PFSK-1 (cell line): ENCODE measurements around the gene MRPL47.

Experiments
- FOXP2 ChIP-seq: optimal IDR thresholded peaks from 2 replicates; pipeline ENCODE3; 2011; ENCODE audit warnings: borderline replicate concordance, control low read depth, inconsistent platforms; ENCODE audit not compliant: insufficient read depth; ENCODE audit errors: extremely low read length, extremely low read depth
- POLR2AphosphoS5 ChIP-seq: IDR thresholded peaks from 2 replicates; pipeline ENCODE4 v1.6.1; 2012; ENCODE audit warnings: low read depth, mild to moderate bottlenecking, control low read depth, low read length, moderate library complexity
- REST ChIP-seq, 2 experiments: IDR thresholded peaks; 2 replicates each; pipeline versions ENCODE4 v1.6.1 to v1.8.0; 2011 to 2012; ENCODE audit warnings: low read depth in 2 of 2, low read length in 2 of 2, control low read depth in 1 of 2, inconsistent platforms in 1 of 2, mild to moderate bottlenecking in 1 of 2, moderate library complexity in 1 of 2; ENCODE audit not compliant: insufficient read depth in 1 of 2
- SIN3A ChIP-seq: IDR thresholded peaks from 2 replicates; pipeline ENCODE4 v1.6.1; 2012; ENCODE audit warnings: mild to moderate bottlenecking, low read length, moderate library complexity, borderline replicate concordance; ENCODE audit not compliant: insufficient read depth
- TAF1 ChIP-seq: IDR thresholded peaks from 2 replicates; pipeline ENCODE4 v1.6.1; 2012; ENCODE audit warnings: low read length, control low read depth, borderline replicate concordance; ENCODE audit not compliant: insufficient read depth

Gene MRPL47

DNA sequence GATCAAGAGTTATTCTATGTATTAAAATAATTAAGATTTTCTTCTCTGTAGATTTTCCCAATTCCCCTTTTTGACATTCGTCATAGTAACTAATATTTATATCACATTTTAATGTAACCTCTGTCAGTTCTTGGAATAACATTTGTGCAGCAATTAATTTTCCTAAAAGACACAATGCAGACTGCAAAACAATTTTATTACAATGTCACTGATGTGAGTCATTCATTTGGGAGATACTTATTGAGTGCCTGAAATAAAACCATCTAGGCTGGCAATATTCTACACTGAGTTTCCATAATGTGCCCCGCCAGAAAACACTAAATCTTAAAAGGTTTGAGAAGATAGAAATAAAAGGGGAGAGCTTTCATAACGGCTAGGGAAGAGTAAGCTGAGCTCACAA lies 41.7 kb upstream of the MRPL47 start:
- TF ChIP-seq FOXP2: no peak
- TF ChIP-seq POLR2AphosphoS5: no peak
- no peak for TF ChIP-seq TAF1
- no peak for TF ChIP-seq REST (IDR thresholded peaks at IDR 0.05; ENCODE audit: insufficient read depth in 1 of 2, low read depth in 2 of 2, low read length in 2 of 2)
- no peak for TF ChIP-seq SIN3A

DNA sequence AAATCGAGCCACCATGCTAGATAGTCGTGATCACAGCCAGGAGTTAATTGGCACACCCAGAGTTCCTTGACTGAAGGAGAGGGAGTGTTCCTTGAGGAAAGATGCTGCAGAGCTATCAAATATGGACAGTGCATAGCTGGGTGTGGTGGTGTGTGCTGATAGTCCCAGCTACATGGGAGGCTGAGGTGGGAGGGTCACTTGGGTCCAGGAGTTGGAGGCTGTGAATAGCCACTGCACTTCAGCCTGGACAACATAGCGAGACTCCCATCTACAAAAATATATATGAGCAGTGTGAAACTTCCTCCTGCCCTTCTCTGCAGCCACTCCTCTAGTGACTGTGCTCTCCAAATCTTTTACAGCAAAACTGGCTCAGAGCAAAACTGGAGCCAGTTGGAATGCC lies 38.4 kb upstream of the MRPL47 start:
- TF ChIP-seq SIN3A (no peak), FOXP2 (no peak), TAF1 (no peak), REST (IDR thresholded peaks at IDR 0.05; ENCODE audit: insufficient read depth in 1 of 2, low read depth in 2 of 2, low read length in 2 of 2) (no peak), POLR2AphosphoS5 (no peak)

DNA sequence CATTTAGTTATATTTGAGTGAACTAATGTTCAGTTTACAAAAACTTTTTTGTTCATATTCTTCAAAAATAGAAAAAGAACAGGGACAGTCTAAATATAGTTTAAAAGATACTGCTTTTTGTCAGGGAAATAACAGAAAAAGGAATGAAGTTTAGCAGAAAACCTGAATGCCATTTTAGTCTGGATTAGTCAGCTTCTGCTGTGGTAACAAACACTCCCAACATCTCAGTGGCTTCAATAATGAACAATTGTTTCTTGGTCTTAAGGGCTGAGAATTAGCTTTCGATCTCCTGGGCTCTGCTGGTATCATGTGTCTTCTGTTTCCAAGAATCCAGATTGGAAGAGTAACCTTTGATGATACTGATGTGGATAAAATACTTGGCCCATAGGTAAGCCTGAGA lies 36.0 kb upstream of the MRPL47 start:
- TF ChIP-seq REST (IDR thresholded peaks at IDR 0.05; ENCODE audit: insufficient read depth in 1 of 2, low read depth in 2 of 2, low read length in 2 of 2): no peak
- TF ChIP-seq POLR2AphosphoS5: no peak
- no peak for TF ChIP-seq FOXP2
- no peak for TF ChIP-seq TAF1
- no peak for TF ChIP-seq SIN3A

DNA sequence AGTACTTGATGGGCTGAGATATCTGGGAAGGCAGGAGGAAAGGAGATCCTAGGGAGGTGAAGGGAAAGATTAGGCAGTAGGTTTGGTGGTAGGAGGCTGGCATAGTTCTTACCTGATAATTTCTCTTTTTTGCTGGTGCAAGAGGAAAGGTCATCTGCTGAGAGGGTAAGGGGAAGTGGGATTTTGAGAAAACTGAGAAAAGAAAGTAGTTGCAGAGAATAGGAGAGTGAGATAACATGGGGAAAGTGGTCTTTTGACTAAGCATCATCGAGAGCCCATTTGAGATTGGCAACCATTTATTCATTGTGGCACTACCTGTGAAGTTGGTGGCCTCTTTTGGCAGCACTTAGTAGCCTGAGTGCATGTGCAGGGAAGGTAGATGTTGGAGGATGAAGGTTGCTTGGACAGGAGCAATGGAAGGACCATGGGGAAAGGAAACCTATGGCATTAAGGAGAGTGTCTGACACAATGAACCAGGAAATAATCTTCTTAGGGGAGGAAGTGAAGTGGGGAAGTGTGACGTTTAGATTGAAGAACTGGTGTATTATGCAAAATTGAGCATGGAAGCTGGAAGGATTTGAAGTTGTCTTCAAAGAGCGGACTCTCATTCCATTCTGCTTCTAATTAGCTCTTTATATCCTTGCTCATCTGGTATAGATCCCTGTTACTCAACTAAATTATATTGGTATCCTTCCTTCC lies 26.5 kb upstream of the MRPL47 start:
- TF ChIP-seq TAF1: no peak
- no peak for TF ChIP-seq FOXP2
- TF ChIP-seq REST (IDR thresholded peaks at IDR 0.05; ENCODE audit: insufficient read depth in 1 of 2, low read depth in 2 of 2, low read length in 2 of 2): no peak
- no peak for TF ChIP-seq POLR2AphosphoS5
- TF ChIP-seq SIN3A: no peak
